GM12872 (cell line): ENCODE data around the gene ZBTB22.

ENCODE experiments used
- TF ChIP-seq, protein P1 (sequence below): IDR thresholded peaks from 3 replicates; pipeline ENCODE4 v1.5.1; 2011; ENCODE audit warnings: low read depth, mild to moderate bottlenecking, low read length, moderate library complexity; ENCODE audit not compliant: insufficient read depth

ZBTB22 gene

DNA sequence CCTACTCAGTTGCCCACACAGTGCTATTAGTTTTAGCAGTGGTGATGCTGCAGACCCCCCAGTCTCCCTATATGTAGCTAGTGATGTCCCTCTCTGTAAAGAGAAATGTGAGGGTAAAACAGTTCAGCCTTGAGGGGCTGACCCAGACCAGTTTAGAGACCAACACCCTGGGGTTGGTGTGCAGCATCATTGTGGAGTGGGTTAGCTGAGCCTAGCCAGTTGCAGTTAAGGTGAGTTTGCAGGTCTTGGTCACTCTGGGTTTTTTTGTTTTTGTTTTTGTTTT lies 41.0 kb downstream of the ZBTB22 start:
- TF ChIP-seq, protein P1, sequence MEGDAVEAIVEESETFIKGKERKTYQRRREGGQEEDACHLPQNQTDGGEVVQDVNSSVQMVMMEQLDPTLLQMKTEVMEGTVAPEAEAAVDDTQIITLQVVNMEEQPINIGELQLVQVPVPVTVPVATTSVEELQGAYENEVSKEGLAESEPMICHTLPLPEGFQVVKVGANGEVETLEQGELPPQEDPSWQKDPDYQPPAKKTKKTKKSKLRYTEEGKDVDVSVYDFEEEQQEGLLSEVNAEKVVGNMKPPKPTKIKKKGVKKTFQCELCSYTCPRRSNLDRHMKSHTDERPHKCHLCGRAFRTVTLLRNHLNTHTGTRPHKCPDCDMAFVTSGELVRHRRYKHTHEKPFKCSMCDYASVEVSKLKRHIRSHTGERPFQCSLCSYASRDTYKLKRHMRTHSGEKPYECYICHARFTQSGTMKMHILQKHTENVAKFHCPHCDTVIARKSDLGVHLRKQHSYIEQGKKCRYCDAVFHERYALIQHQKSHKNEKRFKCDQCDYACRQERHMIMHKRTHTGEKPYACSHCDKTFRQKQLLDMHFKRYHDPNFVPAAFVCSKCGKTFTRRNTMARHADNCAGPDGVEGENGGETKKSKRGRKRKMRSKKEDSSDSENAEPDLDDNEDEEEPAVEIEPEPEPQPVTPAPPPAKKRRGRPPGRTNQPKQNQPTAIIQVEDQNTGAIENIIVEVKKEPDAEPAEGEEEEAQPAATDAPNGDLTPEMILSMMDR, result no peak

DNA sequence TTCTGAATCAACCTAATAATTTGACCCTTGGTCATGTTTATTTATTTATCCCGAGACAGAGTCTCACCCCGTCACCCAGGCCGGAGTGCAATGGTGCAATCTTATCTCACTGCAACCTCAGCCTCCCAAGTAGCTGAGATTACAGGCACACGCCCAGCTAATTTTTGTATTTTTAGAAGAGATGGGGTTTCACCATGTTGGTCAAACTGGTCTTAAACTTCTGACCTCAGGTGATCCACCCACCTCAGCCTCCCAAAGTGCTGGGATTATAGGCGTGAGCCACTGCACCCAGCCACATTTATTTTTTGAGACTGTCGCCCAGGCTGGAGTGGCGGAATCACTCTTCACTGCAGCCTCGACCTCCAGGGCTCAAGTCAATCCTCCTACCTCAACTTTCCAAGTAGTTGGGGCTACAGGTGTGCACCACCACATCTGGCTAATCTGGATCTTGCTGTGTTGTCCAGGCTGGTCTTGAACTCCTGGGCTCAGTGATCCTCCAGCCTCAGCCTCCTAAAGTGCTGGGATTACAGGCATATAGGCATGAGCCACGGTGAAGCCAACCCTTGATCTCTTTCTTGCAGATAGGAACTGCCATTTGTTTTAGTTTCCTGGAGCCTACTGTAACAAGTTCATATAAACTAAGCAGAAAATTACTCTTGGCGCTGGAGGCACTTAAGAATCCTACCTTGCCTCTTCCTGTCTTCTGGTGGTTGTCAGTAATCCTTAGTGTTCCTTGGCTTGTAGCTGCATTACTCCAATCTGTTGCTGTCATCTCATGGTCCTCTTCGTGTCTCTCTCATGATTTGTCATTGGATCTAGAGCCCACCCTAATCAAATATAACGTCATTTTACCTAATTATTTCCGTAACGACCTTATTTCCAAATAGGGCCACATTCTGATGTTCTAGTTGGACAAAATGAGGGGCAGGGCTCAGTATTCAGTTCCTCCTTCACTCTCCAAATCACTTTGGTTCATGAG lies 43.3 kb downstream of the ZBTB22 start:
- TF ChIP-seq, protein P1, result no peak

DNA sequence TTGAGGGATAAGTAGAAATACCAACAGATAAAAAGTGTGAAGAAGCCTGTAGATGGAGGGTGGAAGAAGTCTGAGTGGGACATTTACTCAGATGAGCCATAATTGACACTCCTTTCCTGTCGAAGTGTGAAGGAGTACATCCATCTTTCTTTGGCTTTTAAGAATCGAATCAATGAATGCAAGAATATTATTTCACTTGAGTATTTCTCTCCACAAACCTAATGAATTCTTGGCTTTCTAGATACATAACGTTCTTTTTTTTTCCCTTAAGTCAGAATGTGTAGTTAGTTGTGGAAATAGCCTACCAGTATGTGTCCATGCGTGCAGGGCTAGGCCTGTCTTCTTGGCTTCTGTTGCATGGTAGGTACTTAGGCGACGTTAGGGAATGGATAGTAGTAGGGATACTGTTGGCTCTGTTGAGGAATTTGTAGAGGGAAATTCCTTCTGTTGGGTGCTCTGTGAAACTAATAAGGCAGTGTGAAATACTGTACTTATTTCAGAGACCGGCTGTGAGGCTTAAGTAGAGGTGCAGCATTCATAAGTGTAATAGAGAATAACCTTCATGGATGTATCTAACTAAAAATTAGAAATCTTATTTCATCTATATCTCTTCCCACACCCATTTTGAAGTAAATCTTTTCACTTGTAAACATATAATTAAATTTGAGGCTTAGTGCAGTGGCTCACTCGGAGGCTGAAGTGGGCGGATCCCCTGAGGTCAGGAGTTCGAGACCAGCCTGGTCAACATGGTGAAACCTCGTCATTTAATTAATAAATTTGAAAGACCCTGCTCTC lies 44.2 kb downstream of the ZBTB22 start:
- TF ChIP-seq, protein P1, result no peak

DNA sequence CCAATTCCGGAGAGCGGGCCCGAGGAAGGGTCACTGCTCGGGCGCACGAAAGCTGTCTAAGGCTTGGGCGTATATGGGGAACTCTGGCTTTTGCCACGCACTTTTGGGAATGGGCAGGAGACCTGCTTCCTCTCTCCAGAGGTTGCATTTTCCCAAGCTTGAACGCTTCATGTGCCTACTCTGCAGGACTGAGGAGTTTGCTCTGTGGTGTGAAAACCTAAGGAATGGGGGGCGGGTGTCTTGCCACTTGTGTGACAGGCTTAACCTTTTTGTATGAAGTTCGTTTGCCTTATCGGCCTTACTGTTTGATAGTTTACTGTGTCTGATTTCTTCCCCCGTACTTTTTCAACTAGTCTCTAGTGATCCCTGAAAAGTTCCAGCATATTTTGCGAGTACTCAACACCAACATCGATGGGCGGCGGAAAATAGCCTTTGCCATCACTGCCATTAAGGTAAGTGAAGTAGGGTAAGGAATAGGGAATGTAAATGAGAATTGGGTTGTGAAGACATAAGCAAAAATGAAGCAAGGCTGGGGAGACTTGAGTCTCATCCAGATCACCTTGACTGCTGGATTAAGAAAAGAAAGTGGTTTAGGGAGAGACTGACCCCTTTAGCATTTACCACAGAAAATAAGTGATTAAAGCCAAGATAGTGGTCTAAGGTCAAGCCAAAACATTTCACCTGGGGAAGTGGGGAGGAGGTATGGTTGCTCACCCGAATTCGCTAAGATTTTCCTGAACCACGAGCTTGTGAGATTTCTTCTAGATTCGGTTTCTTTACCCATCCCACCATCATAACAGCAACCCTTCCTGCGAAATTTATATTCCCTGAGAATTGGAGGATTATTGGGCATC lies 45.0 kb downstream of the ZBTB22 start:
- TF ChIP-seq, protein P1, result no peak

DNA sequence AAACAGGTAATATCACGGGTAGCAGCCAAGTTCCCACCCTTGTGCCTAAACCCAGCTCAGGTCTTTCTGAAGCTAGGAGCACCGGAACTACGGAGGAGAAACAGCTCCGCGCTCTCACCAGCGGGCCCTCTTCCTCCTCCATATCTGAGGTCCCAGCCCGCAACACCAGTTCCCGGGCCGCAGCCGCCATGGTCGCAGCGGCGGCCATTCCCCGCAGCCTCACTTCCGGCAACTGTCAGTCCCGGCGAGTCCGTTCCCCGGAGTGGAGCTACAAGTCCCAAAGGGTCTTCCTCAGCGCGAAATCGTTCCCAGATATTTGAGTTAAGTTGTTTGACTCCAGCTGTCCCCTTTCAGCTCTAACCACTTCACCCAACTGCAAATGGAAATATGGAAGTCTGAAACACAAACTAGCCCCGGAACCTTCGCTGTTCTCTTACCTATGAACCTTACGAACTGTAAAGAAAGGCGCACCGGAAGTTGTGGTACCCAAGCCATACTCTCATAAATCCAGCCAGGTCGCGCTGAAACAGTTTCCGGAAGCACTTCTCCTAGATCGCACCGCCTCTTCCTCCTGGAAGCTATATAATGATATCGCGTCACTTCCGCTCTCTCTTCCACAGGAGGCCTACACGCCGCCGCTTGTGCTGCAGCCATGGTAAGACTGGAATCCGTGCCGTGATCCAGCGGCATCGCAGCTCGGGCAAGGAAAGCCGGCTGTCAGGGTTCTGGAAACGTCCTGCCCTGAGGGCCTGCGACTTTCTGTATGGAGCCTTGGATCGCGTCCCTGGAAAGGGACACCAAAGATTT lies 45.9 kb downstream of the ZBTB22 start, which contains the start of the genes RPS18 and VPS52:
RPS18 (plus strand) TSS at position 608 of the 807 bp plus-strand sequence; CDS start at position 653, 45 bp downstream.
VPS52 (minus strand) TSS at position 409 of the 807 bp plus-strand sequence; CDS start at position 208, 201 bp downstream.
- TF ChIP-seq, protein P1, result no peak

DNA sequence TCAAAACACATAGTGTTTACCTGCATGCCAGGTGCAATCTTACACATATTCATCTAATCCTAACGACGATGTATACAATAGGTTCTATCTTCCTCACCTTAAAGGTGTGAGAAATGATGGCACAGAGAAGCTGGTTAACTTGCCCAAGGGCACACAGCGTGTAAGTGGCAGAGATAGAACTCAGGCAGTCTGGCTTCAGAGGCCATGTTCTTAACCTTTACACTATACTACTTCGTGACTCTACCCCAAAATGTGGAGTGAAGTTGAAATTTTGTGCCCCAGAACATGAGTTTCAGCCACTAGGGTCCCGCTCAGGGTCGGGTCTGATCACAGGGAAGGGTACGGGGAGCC lies 46.5 kb downstream of the ZBTB22 start:
- TF ChIP-seq, protein P1, result no peak
